HG03135 (cell line): ENCODE data around the gene PCGF3.
"Not testable (repeated sequence)": the region's sequence is repeated elsewhere in the genome, so short reads cannot be mapped to it uniquely, and the experiment has no call there.

Source experiments
- ATAC-seq: cut with Tn5 transposase; IDR thresholded peaks from one replicate; pipeline ENCODE4 v1.9.1; 2021; ENCODE audit warnings: mild to moderate bottlenecking, moderate library complexity; ENCODE audit not compliant: unreplicated experiment

Gene PCGF3

GRCh38 chr4:780255-780654 lies 74.6 kb downstream of the PCGF3 start:
- not testable (repeated sequence) for ATAC-seq

- ATAC-seq = no peak
These were observed 75.3 kb downstream of the PCGF3 start for GRCh38 chr4:780716-781492.

DNA sequence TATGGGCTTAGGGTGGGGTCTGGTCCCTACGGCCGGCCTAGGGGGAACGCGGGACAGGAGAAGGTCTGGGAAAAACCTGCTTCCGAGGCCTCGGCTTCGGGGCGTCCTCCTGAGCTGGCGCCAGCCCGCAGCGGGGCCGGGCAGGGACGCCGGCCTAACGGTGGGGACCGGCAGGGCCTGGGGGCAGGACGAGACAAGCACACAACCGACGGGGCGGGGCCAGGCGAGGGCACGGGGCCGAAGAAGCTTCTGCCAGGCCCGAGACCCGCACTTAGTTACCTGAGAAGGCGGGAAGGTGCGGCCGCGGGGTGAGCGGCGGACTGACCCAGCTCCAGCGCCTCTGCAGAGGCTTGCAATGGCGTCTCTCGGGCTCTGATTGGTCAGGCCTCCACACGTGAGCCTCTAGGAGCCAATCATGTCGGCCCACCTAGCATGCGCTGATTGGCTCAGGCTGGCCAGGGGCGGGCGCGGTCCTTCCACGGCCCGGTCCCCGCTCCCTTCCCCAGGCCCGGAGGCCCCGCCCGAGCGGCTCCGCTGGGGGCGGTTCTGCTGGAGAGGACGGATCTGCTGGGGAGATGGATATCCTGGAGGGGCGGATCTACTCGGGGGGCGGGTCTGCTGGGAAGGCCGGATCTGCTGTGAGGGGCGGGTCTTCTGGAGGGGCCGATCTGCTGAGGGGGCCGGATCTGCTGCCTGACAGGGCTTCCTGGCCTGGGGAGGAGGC lies 76.0 kb downstream of the PCGF3 start:
- ATAC-seq = peak; percentile 96

GRCh38 chr4:784401-785331 lies 79.0 kb downstream of the PCGF3 start:
- ATAC-seq = no peak

DNA sequence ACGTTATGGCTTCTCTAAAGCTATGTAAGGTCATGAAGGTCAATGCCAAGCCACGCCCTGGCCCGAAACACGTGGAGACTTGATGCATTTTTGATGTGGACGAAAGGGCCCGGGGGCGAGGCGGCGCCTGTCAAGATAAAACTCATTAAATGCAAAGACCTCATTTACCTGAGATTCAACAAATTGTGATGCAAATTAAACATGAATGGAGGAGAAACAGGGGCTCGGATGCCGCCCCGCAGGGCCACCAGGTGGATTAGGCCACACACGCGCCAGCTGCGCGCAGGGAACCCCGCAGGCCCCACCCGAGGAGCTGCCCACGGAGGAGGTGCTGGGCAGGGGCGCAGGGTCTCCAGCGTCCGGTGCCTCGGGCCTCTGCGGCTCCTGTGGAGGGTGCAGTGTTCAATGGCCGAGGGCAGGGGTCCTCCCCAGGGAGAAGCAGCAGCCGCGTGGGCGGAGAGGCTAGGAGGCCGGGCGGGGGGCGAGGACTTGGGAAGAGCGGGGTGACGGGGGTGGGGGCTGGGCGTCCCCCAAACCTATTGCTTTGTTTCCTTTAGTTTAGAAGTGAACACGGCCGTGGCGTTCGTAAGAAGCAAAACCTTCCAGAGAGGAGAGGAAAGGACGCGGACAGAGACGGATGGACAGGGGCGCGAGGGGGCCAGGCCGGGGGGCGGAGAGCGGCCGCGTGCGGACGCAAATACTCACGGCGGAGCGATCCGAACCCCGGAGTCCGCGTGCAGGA lies 79.9 kb downstream of the PCGF3 start:
- ATAC-seq = no peak

GRCh38 chr4:786074-786741 lies 80.6 kb downstream of the PCGF3 start:
- ATAC-seq = no peak

- ATAC-seq = no peak
These were observed 81.2 kb downstream of the PCGF3 start for GRCh38 chr4:786861-787300.

DNA sequence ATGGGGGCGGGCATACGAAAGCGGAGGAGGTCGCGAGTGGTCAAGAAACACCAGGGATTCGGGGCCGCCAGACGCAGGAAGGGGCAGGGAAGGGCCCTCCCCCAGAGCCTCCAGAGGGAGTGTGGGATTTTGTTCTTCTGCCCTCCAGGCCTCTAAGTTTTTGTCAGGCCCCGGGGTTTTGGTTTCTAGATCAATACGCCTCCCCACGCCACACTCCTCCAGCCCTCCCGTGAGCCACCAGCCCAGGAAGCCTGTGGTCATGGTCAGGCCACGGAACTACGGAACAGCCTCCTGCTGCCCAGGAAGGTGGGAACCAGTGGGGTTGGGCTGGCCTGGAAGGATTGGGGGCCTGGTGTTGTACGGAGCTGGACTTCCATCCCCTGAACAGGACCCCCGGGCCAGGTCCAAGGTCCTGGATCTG lies 81.9 kb downstream of the PCGF3 start:
- ATAC-seq = no peak

DNA sequence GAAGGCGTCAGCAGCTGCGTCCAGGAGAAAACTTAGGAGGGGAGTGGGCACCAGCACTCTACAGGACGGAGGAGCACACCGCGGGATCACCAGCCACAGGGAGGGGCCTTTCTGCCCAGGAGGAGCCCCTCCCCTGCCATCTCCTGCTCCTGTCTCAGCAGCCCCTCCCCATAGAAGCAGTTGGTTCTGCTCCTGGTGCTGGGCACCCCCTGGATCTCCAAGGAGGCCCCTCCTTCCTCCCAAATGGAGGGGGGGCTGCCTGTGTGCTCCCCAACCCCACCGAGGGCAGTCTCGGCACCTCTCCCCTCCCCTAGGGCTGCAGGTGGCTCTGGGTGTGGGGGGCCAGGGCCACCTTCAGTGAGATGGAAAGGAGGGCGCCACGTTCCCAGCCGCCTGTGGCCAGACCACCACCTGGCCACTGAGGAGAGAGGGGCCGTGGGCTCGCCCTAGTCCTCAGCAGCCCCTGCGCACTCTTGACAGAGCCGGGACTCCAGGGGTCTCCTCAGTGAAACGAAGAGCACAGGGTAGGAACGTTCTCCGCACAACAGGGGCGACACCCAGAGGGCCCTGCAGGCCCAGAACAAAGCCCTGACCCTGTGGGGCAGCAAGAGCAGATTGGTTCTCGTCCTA lies 82.5 kb downstream of the PCGF3 start:
- ATAC-seq = no peak

DNA sequence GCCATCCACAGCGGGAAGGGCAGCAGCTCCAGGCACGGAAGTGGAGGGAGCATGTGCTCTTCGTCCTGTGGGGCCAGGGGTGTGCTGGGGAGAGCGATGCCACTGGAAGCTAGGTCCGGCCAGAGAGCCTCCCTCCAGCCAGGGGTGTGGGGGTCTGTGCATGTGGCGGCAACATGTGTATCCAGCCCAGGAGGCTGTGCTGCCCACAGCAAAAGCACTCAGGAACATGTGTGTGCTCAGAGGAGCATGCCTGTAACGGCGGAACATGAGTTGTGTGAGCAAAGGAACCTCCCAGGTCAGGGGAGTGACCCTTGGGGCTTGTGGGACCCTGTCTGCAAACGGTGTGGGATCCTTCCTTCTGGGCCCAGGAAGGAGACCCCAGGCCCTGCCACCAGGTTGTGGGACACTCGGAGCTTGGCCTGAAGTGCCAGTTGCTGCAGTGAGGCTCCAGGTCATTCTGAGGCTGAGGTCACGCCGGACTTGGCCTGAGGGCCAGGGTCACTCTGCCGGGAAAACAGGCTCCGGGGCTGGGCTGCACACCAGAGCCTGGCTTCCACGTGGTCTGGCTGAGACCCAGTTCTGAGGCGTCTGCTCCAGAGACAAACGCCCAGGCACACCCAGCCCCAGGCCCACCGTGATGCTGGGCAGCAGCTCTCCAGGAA lies 83.1 kb downstream of the PCGF3 start:
- ATAC-seq = no peak

DNA sequence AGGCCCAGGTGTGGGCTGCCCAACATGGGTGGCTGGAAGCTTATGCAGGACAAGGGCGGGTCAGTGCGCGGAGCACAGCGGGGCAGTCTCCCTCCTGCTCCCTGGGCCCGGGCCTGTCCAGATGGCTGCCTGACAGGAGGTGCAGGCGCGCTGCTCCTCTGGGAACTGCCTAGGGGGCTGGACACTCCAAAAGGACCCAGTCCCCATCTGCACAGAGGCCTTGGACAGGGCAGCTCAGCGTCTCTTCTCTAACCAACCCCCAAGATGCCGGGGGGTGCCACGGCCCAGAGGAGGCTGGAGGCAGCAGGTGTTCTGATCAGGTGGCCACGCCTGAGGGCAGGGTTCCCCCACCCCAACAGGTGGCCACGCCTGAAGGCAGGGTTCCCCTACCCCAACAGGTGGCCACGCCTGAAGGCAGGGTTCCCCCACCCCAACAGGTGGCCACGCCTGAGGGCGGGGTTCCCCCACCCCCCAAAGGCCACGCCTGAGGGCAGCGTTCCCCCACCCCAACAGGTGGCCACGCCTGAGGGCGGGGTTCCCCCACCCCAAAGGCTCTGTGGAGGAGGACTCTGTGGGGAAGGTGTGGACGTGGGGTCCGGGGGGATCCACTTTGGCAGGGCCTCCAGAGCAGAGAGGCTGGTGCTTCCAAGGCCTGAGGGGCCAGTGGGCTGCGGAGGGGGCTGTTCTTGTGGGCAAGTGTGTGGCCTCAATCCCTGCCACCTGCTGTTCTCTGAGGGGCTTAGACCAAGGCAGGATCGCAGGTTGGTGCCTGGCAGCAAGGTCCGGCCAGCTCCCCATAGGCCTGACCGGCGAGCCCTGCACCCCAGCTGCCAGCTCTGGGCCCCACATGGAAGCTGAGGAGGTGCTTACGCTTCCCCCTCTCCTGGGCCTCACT lies 84.2 kb downstream of the PCGF3 start:
- ATAC-seq = no peak

DNA sequence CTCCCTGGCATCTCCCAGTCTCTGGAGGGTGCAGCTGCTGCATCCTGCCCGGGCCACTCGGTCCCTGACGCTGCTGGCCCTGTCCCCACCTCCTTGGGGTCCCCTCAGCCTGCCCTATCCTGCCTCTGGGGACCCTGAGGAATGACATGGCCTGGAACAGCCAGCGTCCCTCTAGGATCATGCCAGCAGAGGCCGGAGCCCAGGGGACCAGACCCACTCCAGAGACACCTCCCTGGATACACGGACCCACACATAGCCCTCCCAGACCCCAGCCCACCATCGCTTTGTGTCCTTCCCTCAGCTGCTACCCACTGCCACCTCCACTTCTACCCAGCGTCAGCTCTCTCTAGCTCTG lies 84.8 kb downstream of the PCGF3 start:
- ATAC-seq = no peak

- ATAC-seq = no peak
These were observed 85.7 kb downstream of the PCGF3 start for GRCh38 chr4:791252-791897.

GRCh38 chr4:791898-792625 lies 86.4 kb downstream of the PCGF3 start:
- no peak for ATAC-seq

- no peak for ATAC-seq
These were observed 87.0 kb downstream of the PCGF3 start for GRCh38 chr4:792626-793092.

DNA sequence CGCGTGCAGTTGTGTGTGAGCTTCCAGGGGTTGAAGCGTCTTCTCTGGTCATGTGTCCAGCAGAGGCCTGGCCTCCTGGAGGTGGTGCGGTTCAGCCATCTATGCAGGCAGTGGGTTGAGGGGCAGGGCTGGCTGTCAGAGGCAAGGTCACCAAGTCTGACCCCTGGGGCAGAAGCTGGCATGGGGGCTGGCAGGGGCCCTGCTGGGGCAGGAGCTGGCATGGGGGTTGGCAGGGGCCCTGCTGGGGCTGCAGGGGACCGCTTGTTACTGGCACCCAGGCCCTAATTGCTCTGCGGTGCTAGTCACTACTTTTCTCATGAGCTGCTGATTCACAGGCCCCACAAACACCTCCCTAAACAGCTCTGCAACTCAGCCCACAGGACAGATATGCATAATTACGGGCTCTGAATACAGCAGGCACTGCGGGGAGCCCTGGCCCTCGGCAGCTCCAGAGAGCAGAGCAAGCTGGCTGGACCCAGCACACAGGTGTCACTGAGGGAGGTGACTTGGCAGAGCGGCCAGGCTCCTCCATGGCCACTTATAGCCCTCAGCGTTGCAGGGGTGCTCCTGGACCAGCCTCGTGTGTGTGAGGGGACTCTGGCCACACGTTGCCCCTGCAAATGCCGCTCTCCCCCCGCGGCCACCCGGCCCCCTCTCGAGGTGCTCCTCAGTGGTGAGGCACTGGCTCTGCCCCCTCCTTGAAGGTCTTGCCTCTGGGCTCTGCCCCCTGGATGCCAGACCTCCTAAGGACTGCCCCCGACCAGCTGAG lies 87.6 kb downstream of the PCGF3 start:
- ATAC-seq = no peak
